GM18517 (cell line): ENCODE measurements around the gene SRPX.
A peak's percentile ranks its signal among the peaks of the same experiment; 100 is the strongest.

Source experiments
- ATAC-seq: cut with Tn5 transposase; IDR thresholded peaks from one replicate; pipeline ENCODE4 v1.9.1; 2021; ENCODE audit warnings: mild to moderate bottlenecking, moderate library complexity; ENCODE audit not compliant: unreplicated experiment

SRPX gene

DNA sequence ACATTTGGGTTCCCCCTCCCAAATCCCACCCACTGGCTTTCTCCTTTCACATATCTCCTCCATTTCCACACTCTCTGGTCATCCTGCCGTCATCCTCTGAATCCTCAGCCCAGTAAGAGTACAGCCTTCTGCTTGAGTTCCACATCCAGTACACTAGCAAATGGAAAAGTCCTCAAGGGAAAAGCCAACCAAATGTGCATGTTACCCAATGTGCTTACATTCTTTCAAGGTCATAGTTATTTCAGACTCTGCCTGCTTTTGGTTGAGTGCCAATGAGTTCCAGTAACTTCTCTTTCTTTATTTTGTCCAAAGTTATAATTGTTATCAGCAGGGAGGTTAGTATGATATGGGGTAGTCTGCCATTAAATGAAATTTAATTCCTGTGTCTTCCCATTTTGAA lies 78.1 kb downstream of the SRPX start:
- no peak for ATAC-seq

DNA sequence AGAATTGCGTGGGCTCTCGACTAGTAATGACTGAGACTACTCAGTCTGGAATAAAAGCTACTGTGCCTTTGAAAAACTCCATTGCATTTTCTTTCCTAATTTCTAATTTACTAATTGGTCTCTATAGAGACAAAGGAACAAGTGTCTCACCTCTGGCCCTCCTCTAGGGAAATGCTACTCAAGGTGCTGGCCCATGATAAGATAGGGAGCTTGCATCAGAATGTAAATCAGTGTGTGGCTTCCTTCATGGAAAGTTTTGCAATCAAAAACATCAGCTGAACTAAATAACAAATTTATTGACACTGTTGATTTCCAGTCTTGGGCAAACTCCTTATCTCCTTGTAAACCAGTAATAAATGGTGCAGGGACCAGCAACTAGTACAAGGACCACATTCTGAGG lies 81.8 kb downstream of the SRPX start:
- ATAC-seq = no peak

DNA sequence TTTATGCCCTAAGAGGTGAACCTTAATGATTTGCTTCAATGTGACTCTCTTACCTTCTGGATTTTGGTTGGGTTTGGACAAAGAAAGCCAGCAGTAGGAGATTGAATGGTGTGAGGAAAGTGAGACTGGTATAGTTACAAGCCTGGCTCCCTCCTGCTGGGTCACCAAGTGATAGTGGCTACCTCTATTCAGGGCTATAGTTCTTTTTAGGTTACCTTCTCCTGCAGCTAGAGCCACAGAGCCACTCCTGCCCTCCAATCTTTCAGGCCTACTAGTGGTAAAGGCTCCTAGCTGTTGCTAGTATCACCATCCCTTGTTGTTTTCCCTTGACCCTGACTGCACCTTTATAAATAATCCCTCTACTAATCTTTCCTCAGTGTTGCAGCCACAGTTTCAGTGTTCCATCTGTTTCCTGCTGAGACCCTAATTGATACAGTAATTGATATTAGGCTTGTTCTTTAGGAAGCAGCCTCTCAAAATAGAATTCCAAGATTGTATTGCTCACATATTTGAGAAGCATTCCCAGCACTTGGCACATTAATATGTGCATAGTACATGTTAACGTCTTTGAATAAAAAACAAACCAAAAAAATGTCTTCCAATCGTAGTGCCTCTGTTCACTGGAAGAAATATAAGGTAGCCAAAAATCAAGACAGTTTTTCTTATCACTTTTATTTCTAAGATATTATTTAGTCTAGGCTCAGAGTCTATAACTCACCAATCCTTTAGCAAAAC lies 82.3 kb downstream of the SRPX start:
- no peak for ATAC-seq

DNA sequence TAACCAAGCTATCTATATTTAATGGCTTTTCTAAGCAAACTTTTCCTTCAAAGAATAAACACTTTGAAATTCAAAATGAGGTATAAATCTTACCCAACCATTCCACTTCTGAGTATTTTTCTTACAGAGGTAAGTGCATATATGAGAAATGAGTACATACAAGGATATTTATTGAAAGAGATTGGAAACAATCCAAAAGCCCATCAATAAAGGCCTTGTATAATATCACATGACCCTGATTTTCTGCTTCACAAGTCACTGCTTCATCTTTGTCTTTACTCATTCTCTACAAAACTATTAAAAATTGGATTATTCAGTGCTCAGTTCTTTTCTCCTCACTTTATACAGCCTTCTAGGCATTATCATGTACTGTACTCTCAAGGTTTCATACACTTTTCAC lies 91.3 kb downstream of the SRPX start:
- ATAC-seq = no peak

DNA sequence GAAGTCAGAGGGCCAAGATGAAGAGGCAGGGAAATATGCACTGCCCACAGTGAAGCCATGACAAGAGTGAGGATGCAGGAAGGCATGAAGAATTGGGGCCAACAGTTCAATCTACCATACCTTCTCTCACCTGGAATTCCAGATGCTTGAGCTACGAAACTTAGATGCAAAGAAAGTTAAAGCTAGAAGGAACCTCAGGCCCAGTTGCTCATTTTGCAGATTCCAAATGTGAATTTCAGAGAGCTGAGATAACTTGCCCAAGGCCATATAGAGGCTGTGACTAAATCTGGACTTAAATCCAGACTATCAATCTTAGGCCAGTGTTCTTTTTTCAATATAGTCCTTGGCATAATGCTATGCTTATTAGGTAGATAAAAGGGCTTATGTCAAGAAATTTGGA lies 92.7 kb downstream of the SRPX start:
- ATAC-seq = no peak

DNA sequence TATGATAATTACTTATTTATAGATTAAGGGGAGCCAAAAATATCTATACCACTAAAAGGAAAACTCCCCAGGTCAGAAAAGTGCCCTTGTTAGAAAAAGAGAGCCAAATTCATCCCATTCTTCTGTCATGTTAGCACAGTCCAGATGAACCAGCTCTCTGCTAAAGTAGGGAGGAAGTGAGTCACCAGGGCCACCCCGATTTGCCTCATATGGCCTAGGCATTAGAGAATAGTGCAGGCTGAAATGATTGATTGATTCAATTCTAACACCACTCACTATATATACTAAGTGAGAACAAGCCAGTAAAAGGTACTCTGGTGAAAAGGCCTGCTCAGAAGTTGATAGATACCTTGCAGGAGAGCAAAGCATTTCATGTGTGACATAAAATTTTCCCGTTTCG lies 94.5 kb downstream of the SRPX start:
- no peak for ATAC-seq

DNA sequence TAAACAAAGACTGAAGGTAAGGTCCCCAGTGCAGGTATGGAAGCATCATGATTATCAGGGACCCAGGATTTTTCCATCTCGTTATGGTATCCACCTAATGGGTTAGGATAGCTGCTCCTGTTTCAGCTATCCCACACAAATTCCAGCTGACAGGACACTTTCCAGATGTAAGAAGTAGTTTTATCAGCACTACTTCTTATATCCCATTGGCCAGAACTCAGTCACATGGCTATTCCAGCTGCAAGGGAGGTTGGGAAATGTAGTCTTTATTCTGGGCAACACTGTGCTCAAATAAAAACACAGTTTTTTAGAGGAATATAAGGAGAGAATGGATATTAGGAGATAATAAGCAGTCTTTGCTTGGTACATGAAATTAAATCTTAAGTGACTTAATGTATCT lies 96.7 kb downstream of the SRPX start:
- no peak for ATAC-seq

DNA sequence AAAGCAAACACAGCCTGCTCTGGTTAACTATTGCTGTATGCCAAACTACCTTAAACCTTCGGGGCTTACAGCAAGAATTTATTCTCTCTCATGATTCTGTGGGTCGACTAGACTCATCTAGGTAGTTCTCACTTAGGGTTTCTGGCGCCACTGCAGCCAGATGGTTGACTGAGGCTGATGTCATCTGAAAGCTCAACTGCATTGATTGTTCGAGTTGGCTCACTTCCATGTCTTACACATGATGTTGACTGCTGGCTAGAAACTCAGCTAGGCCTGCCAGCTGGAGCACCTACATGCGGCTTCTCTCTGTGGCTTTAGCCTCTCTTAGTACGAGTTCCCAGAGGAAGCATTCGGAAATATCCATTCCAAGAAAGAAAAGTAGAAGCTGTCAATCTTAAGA lies 103.2 kb downstream of the SRPX start:
- ATAC-seq = no peak

DNA sequence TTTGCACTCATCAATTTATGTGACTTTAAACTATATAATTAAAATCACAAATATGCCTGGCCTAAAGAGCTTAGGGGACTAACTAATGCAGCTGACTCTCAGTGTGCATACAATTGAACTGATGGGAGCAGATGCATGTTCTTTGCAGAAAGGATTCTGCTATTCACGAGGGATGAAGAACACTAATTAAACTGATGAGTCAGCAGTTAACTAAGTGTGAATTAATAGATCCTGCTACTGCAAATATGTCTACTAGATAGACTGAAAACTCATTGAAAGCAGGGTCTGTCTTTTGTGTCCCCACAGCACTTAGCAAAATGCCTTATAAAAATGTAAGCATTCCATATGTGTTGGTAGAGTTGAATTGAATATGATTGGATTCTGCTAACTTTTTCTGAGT lies 104.0 kb downstream of the SRPX start:
- no peak for ATAC-seq

DNA sequence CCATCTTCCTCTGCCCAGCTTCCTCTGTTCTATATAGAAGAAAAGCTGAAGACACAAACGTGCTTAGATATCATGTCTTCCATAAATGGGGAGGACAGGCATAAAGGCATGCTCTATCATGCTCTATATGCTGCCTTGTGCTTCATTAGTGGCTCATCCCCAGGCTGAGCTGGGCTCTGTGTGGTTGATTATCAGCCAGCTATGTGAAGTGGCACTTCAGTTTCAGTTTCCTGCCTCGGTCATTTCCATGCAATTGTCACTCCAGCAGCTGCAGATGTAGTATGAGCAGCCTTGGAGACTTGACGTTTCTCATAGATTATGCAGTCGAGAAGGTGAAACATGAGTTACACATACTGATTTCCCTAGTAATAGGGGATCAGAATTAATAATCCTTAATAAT lies 108.1 kb downstream of the SRPX start:
- peak; percentile 70 for ATAC-seq

DNA sequence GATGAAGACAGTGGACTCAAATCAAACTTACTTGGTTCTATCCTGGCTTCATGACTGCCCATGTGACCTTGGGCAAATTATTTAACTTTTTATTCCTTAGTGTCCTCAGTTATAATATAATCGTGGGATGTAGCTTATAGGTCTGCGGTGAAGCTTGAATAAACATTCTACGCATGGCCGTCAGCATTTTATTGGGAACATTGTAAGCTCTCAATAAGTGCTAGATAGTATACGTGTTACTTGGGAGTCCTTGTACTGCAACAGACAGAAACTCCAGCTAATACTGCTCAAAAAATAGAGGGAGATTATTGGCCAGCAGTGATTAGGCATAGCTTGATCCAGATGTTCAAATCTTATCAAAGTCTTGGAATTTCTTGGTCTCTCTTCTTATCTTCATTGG lies 109.5 kb downstream of the SRPX start:
- no peak for ATAC-seq

DNA sequence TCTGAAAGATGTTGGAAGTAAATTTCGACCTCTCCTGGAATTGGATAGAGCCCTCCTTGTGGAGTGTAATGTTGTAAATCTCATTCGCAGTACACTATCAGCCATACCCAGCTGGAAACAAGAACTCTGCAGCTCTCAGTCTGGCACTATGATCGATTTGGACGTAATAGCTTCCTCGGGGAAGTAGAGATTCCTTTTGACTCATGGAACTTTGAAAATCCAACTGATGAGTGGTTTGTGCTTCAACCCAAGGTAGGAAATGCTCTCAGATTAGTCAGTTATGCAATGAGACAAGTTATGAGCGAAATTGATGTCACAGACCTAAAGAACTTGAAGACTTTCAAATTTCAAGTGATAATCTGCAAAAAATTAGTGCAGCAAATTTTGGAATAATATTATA lies 110.4 kb downstream of the SRPX start:
- no peak for ATAC-seq

DNA sequence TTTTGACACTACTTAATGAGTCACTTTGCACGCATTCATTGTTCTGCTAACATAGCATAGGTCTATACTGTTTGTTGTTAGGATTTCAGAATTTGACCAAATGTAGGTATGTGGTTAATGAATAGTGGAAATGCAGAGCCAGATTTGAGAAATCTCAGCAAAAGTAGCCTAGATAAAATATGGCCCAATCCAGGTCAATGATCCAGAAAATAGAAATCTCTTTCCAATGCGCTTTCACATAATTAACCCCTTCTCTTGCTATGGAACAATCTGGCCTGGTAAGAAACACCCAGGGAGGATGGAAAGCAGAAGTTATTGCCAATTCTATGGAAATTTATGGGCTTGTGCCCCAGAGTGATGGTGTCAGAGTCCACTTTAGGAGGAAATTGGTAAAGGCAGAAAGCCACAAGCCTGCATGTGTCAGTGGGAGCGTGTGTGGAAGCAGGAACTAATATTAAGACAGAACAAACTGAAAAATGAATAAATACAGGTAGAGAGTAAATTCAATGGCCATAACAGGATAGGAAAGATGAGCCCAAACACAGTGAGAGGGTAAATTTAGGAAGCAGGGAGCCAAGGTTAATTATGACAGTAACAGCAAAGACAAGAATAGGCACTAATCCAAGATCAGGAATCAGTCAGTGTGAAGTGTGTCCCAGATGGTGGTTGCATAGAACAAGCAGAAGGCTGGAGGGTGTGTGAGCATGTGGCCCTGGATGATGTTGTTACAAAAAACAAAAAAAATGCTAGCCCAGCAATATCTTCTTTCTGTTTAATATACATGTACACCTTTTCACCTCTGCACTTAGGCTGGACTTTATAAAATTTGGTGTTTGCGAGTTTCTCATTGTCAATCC lies 111.4 kb downstream of the SRPX start:
- ATAC-seq = no peak

DNA sequence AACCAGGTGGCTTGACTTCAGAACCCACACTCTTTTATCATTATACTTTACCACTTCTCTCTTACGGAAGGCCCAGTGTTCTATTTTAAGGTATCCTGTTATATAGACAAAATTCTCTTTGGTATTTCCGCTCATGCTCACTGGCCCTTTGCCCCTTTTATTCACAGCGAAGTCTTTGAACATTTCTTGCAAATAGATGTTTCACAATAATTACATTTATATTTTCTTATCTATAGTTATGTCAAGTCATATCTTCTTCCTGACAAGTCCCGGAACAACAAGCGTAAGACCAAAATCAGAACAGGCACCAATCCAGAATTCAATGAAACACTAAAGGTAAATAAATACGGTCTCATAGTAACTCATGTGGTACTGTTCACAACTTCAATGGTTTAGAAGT lies 112.3 kb downstream of the SRPX start:
- no peak for ATAC-seq

DNA sequence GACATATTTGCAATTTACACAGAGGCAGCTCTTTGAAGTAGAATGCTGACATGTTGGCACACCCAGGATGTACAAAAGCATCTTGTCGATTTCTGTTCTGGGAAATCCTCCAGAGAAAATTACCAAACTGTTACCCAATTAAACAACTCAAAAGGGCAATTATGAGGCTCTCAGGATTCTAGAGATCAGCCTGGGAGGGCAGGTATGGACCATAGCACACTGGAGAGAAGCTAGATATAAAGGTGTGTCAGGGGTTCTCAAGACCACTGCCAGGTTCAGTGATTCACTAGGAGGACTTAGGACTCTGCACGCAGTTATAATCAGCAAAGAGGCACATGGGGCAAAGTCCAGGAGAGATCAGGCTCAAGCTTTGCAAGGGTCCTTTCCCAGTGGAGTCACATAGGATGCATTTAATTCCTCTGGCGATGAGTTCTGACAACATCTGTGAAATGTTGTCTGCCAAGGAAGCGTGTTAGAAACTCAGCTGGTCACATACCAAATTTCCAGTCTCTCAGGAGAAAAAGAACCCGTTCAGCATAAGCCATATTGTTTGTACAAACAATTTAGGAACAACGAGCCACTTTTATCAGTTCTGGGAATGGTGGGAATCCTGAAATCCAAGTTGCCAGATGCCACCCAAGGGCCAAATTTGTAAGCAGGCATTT lies 113.5 kb downstream of the SRPX start:
- ATAC-seq = no peak

DNA sequence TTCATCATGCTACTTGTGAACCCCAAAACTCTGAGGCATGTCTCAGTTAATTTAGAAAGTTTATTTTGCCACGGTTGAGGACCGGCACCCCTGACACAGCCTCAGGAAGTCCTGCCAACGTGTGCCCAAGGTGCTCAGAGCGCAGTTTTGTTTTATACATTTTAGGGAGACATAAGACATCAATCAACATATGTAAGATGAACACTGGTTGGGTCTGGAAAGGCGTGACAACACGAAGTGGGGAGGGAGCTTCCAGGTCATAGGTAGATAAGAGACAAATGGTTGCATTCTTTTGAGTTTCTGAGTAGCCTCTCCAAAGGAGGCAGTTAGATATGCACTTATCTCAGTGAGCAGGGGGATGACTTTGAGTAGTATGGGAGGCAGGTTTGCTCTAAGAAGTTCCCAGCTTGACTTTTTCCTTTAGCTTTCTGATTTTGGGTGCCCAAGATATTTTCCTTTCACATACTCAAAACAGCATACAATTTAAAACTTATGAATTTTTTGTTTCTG lies 115.4 kb downstream of the SRPX start:
- no peak for ATAC-seq

DNA sequence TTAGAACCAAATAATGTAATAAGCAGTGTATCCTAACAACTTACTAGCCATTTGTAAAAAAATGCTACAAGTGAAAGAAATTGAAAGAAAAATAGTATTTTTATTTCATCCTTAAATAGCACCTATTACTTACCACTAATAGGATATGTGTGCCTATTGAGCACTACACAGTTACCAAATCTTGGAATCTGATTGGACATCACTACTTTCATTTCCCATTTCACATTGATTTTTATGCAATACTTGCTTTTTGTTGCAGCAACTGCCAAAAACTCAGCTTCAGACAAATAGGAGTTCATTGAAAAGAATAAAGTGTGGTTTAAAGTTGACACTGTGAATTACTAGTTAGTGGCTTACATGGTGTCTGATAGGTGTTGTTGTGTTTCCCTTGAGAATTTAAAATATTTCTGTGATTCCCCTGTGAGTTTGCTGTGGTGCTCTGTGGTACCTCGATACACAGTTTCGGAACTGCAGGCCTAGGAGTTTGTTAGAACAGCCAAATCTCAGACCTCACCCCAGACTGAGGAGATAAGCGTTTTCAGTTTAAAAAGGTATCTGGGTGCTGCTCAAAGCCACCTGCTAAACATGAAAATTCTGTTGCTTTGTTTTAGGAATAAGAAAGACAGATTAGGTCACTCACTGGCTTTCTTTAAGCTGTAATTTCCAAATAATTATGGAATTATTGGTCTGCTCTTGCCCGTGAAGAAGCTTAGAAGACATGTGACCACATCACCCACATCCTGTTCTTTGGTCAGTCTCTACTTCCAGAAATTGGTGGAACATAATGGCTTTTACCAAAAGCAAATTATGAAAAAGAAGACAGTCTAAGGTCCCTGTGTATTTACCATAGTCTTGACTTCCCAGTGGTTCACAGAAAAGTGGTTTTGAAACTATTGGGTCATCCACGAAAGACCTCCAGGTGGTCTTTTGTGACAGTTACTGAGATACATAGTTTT lies 116.5 kb downstream of the SRPX start:
- peak; percentile 83 for ATAC-seq

DNA sequence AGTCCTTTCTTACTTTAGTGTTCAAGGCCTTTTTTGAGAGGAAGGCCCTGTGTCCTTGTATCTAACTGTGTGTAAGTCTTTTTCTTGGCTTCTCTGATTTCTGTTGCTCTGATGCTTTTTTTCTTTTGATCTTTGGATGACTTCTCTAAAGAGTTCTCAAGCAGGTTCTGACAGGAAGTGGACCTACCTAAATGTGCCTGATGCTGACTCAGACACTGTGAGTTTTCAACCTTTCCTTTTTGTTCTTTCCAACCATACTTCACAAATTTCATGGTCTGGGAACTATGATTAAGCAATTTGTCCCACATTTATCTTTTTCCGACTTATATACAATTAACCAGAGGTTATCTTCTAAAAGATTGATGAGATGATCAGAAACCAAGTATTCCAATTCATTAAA lies 117.8 kb downstream of the SRPX start:
- ATAC-seq = no peak

DNA sequence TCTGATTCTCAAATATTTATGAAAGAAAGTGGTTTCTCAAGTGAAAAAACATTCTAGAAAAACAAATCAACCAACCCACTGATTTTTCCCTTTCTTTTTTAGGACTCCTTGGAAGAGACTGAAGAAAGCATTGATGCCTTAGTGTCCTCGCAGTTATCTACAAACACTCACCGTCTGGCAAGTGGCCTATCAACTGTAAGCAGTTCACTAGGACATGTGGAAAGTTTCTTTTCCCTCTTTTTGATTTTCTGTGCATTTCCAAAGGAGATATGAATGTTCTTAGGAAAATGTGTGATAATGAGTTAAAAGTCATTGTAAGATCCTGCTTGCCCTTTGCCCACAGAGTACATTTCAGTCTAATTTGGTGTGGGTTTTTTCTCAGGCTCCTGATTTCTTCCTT lies 118.4 kb downstream of the SRPX start:
- ATAC-seq = no peak

DNA sequence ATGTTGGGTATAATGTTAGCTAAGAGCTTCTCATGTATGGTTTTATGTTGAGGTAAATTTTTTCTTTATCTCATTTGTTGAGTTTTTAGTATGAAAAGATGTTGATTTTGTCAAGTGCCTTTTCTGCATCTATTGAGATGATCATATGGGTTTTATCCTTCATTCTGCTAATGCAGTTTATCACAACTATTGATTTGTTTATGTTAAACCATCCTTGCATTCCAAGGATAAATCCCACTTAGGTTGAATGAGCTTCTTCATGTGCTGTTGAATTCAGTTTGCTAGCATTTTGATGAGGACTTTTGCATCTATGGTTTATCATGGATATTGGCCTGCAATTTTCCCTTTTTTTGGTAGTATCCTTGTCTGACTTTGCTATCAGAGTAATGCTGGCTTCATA lies 121.0 kb downstream of the SRPX start:
- ATAC-seq = no peak
